ENCODE results near the gene SLC1A1.

DNA sequence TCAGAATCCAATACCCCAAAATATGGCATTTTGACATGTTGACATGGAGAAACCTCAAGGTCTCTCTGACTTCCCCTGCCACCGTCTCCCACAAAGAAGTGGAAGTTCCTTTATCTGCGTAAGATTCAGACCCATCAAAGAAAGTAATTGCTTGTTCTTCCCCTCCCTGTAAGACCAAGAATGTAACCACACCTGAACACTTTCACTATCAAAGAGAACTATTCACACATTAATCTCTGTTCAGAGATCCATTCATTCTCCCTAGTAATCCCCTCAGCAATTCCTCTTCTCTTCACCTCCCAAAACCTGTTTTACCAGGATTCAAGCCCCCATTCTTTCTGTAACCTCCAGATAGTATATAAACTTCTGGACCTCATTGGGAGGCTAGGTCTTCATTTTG lies 4.1 kb upstream of the SLC1A1 start:
- TF ChIP-seq CREB1 (CRISPR knock-in tag; IDR thresholded peaks at IDR 0.05; ENCODE audit: low read depth) (no peak), POLR2AphosphoS5 (IDR thresholded peaks at IDR 0.05; ENCODE audit: low read depth) (no peak), EZH2 (IDR thresholded peaks at IDR 0.05; ENCODE audit: low read depth, unreplicated experiment) (no peak), JUNB (IDR thresholded peaks at IDR 0.05; ENCODE audit: unreplicated experiment) (no peak), EZH2phosphoT487 (IDR thresholded peaks at IDR 0.05; ENCODE audit: unreplicated experiment) (no peak)
- TF ChIP-seq, protein P1, sequence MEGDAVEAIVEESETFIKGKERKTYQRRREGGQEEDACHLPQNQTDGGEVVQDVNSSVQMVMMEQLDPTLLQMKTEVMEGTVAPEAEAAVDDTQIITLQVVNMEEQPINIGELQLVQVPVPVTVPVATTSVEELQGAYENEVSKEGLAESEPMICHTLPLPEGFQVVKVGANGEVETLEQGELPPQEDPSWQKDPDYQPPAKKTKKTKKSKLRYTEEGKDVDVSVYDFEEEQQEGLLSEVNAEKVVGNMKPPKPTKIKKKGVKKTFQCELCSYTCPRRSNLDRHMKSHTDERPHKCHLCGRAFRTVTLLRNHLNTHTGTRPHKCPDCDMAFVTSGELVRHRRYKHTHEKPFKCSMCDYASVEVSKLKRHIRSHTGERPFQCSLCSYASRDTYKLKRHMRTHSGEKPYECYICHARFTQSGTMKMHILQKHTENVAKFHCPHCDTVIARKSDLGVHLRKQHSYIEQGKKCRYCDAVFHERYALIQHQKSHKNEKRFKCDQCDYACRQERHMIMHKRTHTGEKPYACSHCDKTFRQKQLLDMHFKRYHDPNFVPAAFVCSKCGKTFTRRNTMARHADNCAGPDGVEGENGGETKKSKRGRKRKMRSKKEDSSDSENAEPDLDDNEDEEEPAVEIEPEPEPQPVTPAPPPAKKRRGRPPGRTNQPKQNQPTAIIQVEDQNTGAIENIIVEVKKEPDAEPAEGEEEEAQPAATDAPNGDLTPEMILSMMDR (conservative IDR thresholded peaks at IDR 0.05; ENCODE audit: low read depth in 2 of 2), result no peak
- TF ChIP-seq, protein P2, sequence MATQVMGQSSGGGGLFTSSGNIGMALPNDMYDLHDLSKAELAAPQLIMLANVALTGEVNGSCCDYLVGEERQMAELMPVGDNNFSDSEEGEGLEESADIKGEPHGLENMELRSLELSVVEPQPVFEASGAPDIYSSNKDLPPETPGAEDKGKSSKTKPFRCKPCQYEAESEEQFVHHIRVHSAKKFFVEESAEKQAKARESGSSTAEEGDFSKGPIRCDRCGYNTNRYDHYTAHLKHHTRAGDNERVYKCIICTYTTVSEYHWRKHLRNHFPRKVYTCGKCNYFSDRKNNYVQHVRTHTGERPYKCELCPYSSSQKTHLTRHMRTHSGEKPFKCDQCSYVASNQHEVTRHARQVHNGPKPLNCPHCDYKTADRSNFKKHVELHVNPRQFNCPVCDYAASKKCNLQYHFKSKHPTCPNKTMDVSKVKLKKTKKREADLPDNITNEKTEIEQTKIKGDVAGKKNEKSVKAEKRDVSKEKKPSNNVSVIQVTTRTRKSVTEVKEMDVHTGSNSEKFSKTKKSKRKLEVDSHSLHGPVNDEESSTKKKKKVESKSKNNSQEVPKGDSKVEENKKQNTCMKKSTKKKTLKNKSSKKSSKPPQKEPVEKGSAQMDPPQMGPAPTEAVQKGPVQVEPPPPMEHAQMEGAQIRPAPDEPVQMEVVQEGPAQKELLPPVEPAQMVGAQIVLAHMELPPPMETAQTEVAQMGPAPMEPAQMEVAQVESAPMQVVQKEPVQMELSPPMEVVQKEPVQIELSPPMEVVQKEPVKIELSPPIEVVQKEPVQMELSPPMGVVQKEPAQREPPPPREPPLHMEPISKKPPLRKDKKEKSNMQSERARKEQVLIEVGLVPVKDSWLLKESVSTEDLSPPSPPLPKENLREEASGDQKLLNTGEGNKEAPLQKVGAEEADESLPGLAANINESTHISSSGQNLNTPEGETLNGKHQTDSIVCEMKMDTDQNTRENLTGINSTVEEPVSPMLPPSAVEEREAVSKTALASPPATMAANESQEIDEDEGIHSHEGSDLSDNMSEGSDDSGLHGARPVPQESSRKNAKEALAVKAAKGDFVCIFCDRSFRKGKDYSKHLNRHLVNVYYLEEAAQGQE (IDR thresholded peaks at IDR 0.05; ENCODE audit: unreplicated experiment), result no peak
